Caco-2 (cell line): Measurements from ENCODE around the gene SELENON. TPM values are rescaled to one million over a fixed set of nuclear protein-coding genes. Genes with fewer than 3 reads are reported as not detected.

Experiments used
- BruUV-seq: library from RNA; stranded (reverse); fragments of 400-500 nt; replicated peaks from 2 replicates; lab custom pipeline; 2021; lab: Mats Ljungman, UMichigan
- CTCF ChIA-PET: fragments of 300-600 bp; sonication (Branson Sonifier 250); formaldehyde crosslinking; loops from one replicate; lab custom pipeline; 2022; ENCODE audit warnings: antibody characterized with exemption; lab: Charles Lee
- POLR2A ChIA-PET: fragments of 300-600 bp; sonication (Branson Sonifier 250); formaldehyde crosslinking; loops from one replicate; lab custom pipeline; 2022; ENCODE audit warnings: antibody characterized with exemption; lab: Charles Lee
- DNase-seq, 2 experiments: peaks; one replicate each; pipeline versions ENCODE4 v3.0.0 to v3.0.0-alpha.2; 2020 to 2022
- H3K27me3 ChIP-seq: replicated peaks from 2 replicates; pipeline ENCODE4 v1.6.0; 2011; ENCODE audit warnings: low read length; ENCODE audit not compliant: control insufficient read depth, insufficient read depth
- H3K36me3 ChIP-seq: 2 replicates; pipeline ENCODE4 v1.5.1; 2011; ENCODE audit warnings: low read length; ENCODE audit not compliant: control insufficient read depth, insufficient read depth
- H3K4me1 ChIP-seq: fragments of 250-450 bp; sonication (Bioruptor Pico); 2 replicates; pipeline ENCODE4 v1.5.1; 2020; ENCODE audit warnings: mild to moderate bottlenecking
- H3K4me3 ChIP-seq: 2 replicates; pipeline ENCODE4 v1.5.1; 2011; ENCODE audit warnings: low read depth, mild to moderate bottlenecking, control low read depth, low read length
- H3K9me3 ChIP-seq: fragments of 250-450 bp; sonication (Bioruptor Pico); 2 replicates; pipeline ENCODE4 v1.5.1; 2020; ENCODE audit warnings: mild to moderate bottlenecking, moderate library complexity
- H3K27ac Mint-ChIP-seq: one replicate; pipeline ENCODE4 v1.8.0; 2022; ENCODE audit warnings: mixed read lengths; ENCODE audit not compliant: unreplicated experiment
- H3K27me3 Mint-ChIP-seq: one replicate; pipeline ENCODE4 v1.8.0; 2022; ENCODE audit warnings: mixed read lengths; ENCODE audit not compliant: insufficient read depth, unreplicated experiment
- H3K36me3 Mint-ChIP-seq: one replicate; pipeline ENCODE4 v1.8.0; 2022; ENCODE audit warnings: mild to moderate bottlenecking, mixed read lengths; ENCODE audit not compliant: insufficient read depth, unreplicated experiment
- H3K4me1 Mint-ChIP-seq: one replicate; pipeline ENCODE4 v1.8.0; 2022; ENCODE audit warnings: low read depth, mixed read lengths; ENCODE audit not compliant: unreplicated experiment
- H3K4me3 Mint-ChIP-seq: one replicate; pipeline ENCODE4 v1.8.0; 2022; ENCODE audit warnings: mild to moderate bottlenecking, moderate library complexity, mixed read lengths; ENCODE audit not compliant: unreplicated experiment
- H3K9me3 Mint-ChIP-seq: one replicate; pipeline ENCODE4 v1.8.0; 2022; ENCODE audit warnings: mixed read lengths; ENCODE audit not compliant: unreplicated experiment
- CTCF ChIP-seq, 2 experiments: fragments of 200-600 bp in 1 of 2; IDR thresholded peaks; 1 replicate in 1 of 2; 2 replicates in 1 of 2; pipeline versions ENCODE4 v1.5.1 to v1.8.0; 2011 to 2022; ENCODE audit warnings: antibody characterized with exemption in 1 of 2, control low read depth in 1 of 2, inconsistent platforms in 1 of 2, low read depth in 1 of 2, low read length in 1 of 2, mild to moderate bottlenecking in 1 of 2, moderate library complexity in 1 of 2; ENCODE audit not compliant: insufficient read depth in 1 of 2, severe bottlenecking in 1 of 2, unreplicated experiment in 1 of 2
- intact Hi-C: fragments of 100-400 bp; cut with micrococcal nuclease; formaldehyde crosslinking; loops from one replicate; pipeline ENCODE4 v1.10.0; 2022; ENCODE audit not compliant: unreplicated experiment
- total RNA-seq: library from RNA; stranded (reverse); gene quantifications from 2 replicates; pipeline ENCODE4 v1.2.3, GENCODE V29; 2022

Gene SELENON
- total RNA-seq, 1 experiment from 2014 or later, result 58.3 TPM

DNA sequence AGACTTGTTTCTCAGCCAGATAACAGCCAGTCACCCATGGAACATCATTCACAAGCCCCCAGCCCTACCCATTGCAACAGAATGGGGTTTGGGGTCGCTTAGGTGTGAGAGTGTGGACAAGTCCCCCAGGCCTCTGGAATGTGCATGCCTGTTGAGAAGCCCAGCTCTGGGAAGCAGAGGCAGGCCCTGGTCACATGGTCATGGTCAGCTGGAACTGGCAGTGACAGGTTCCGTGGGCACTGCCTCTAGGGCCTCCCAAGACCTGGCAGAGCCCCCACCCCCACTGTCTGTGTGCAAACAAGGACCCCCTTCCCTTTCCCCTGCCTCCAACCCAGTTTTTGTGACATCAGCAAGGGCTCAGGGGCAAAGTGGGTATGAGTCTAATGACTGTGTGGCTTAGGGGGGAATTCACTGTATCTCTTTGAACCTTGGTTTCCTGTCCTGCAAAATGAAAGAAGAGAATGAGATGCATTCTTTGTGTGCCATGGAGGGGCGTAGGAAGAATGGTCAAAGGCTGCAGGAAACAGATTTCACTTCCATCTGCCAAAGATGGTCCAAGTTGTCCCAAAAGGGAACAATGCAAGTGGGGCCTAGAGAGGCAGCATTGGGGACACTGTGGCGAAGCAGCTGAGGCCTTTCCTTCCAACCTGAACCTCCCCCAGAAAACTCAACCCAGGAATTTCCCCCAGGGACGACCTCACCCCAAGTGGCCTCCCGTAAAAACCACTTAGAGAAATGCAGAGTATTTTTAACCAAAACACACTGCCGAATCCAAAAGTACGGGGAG is 34.7 kb upstream of the SELENON start:
- CTCF ChIA-PET, result interaction anchor here (0.5 kb wide), 1 partner anchor 586 kb away, joined by 5 read pairs; no protein-coding TSS in a partner anchor

GRCh38 chr1:25765923-25766589 is 33.9 kb upstream of the SELENON start:
- H3K4me3 ChIP-seq, result no peak overlapping the region
- H3K36me3 ChIP-seq, result no peaks in the 10 kb centered on the region
- Mint-ChIP-seq H3K27ac (no peak overlapping the region), H3K4me1 (peaks cover 12% of the 10 kb centered on the region), H3K4me3 (no peak overlapping the region), H3K9me3 (no peaks in the 10 kb centered on the region), H3K36me3 (peaks cover 2% of the 10 kb centered on the region), H3K27me3 (no peaks in the 10 kb centered on the region)
- no peaks in the 10 kb centered on the region for H3K9me3 ChIP-seq
- no peak for DNase-seq
- POLR2A ChIA-PET, result no interaction called here
- TF ChIP-seq CTCF (IDR thresholded peaks at IDR 0.05; ENCODE audit: insufficient read depth in 1 of 2, low read depth in 1 of 2, low read length in 1 of 2, severe bottlenecking in 1 of 2, unreplicated experiment in 1 of 2), result no peak
- intact Hi-C loops, result no loop called here
- BruUV-seq, result no TSS peak
- peaks cover 10% of the 10 kb centered on the region for H3K4me1 ChIP-seq
- CTCF ChIA-PET, result no interaction called here
- H3K27me3 ChIP-seq, result no peaks in the 10 kb centered on the region

More for the DNA sequence above, 34.7 kb upstream of the SELENON start:
- Mint-ChIP-seq H3K27me3 (no peaks in the 10 kb centered on the region), H3K9me3 (no peaks in the 10 kb centered on the region), H3K4me1 (peaks cover 4% of the 10 kb centered on the region), H3K27ac (no peak overlapping the region), H3K36me3 (no peaks in the 10 kb centered on the region), H3K4me3 (no peak overlapping the region)
- DNase-seq, result no peak
- Histone ChIP-seq H3K4me3 (no peak overlapping the region), H3K27me3 (no peaks in the 10 kb centered on the region), H3K9me3 (no peaks in the 10 kb centered on the region), H3K4me1 (peaks cover 3% of the 10 kb centered on the region; the same call in 1 of the 2 replicates), H3K36me3 (no peaks in the 10 kb centered on the region)
- intact Hi-C loops, result no loop called here
- BruUV-seq, result no TSS peak
- no peak for TF ChIP-seq CTCF (IDR thresholded peaks at IDR 0.05; ENCODE audit: insufficient read depth in 1 of 2, low read depth in 1 of 2, low read length in 1 of 2, severe bottlenecking in 1 of 2, unreplicated experiment in 1 of 2)
- POLR2A ChIA-PET, result interaction anchor here (0.6 kb wide), 1 partner anchor 149 kb away, joined by 6 read pairs; the partner anchor contains the start of gene MAN1C1

GRCh38 chr1:25766721-25767436 is 33.1 kb upstream of the SELENON start:
- no peak for TF ChIP-seq CTCF (IDR thresholded peaks at IDR 0.05; ENCODE audit: insufficient read depth in 1 of 2, low read depth in 1 of 2, low read length in 1 of 2, severe bottlenecking in 1 of 2, unreplicated experiment in 1 of 2)
- intact Hi-C loops, result no loop called here
- H3K27me3 Mint-ChIP-seq, result no peaks in the 10 kb centered on the region
- POLR2A ChIA-PET, result no interaction called here
- Histone ChIP-seq H3K27me3 (no peaks in the 10 kb centered on the region), H3K4me1 (peaks cover 18% of the 10 kb centered on the region), H3K36me3 (no peaks in the 10 kb centered on the region), H3K9me3 (no peaks in the 10 kb centered on the region), H3K4me3 (no peak overlapping the region)
- BruUV-seq, result no TSS peak
- CTCF ChIA-PET, result no interaction called here
- DNase-seq, result no peak
- H3K27ac Mint-ChIP-seq, result no peak overlapping the region
- H3K36me3 Mint-ChIP-seq, result peaks cover 4% of the 10 kb centered on the region
- H3K9me3 Mint-ChIP-seq, result no peaks in the 10 kb centered on the region
- peaks cover 20% of the 10 kb centered on the region for H3K4me1 Mint-ChIP-seq
- no peak overlapping the region for H3K4me3 Mint-ChIP-seq
